K562 (cell line): ENCODE data around the gene KAZN. TPM values are rescaled to one million over a fixed set of nuclear protein-coding genes. Genes with fewer than 3 reads are reported as not detected.

Source experiments
- ATAC-seq: fragments of 200-7000 bp; cut with Tn5 transposase; 3 replicates; pipeline ENCODE4 v1.9.1; 2020; ENCODE audit warnings: moderate library complexity
- BruUV-seq: library from RNA; stranded (reverse); fragments of 400-500 nt; replicated peaks from 2 replicates; lab custom pipeline; 2021; lab: Mats Ljungman, UMichigan
- CTCF ChIA-PET: fragments of 300-600 bp; formaldehyde crosslinking; extraction: SDS; loops from one replicate; lab custom pipeline; 2021; ENCODE audit warnings: low intra/inter-chr PET ratio; lab: Yijun Ruan, JAX
- POLR2A ChIA-PET: fragments of 300-600, 350-650 bp; sonication (Branson Sonifier 250); formaldehyde crosslinking; extraction: SDS; loops from one replicate; lab custom pipeline; 2021; ENCODE audit warnings: antibody characterized with exemption, inconsistent platforms; lab: Yijun Ruan, JAX
- DNase-seq, 4 experiments: peaks; one replicate each; pipeline versions ENCODE4 v3.0.0 to v3.0.0-alpha.2; 2011 to 2018; ENCODE audit warnings: low spot score in 3 of 4, mixed read lengths in 3 of 4; ENCODE audit errors: extremely low read depth in 1 of 4
- FAIRE-seq: peaks from 2 replicates; lab custom pipeline; 2011; peaks lifted over from hg19 to GRCh38; lab: Jason Lieb, UNC
- H2AFZ ChIP-seq: 2 replicates; pipeline ENCODE4 v1.6.0; 2011; ENCODE audit warnings: low read depth, low read length, control low read depth, inconsistent platforms
- H3K27ac ChIP-seq: fragments of 200-600 bp; 3 replicates; pipeline ENCODE4 v1.8.0; 2011; ENCODE audit warnings: low read depth, mild to moderate bottlenecking, control low read depth, inconsistent platforms, low read length, moderate library complexity, mixed read lengths; ENCODE audit errors: extremely low read depth
- H3K27me3 ChIP-seq, 2 experiments: fragments of 300-600 bp in 1 of 2; 2 replicates in 1 of 2; 3 replicates in 1 of 2; pipeline versions ENCODE4 v1.6.0 to v1.8.0; 2011; ENCODE audit warnings: inconsistent platforms in 2 of 2, low read length in 2 of 2, mild to moderate bottlenecking in 1 of 2, mixed read lengths in 1 of 2, moderate library complexity in 1 of 2; ENCODE audit not compliant: control insufficient read depth in 2 of 2, insufficient read depth in 2 of 2
- H3K36me3 ChIP-seq: fragments of 300-600 bp; 3 replicates; pipeline ENCODE4 v1.8.0; 2011; ENCODE audit warnings: mild to moderate bottlenecking, low read length, inconsistent platforms; ENCODE audit not compliant: control insufficient read depth, insufficient read depth
- H3K4me1 ChIP-seq, 2 experiments: fragments of 200-600 bp in 1 of 2; replicated peaks in 1 of 2; 2 replicates in 1 of 2; 3 replicates in 1 of 2; pipeline versions ENCODE4 v1.5.1 to v1.8.0; 2011; ENCODE audit warnings: inconsistent platforms in 2 of 2, low read length in 2 of 2, mild to moderate bottlenecking in 1 of 2, mixed read lengths in 1 of 2, moderate library complexity in 1 of 2; ENCODE audit not compliant: control insufficient read depth in 2 of 2, insufficient read depth in 2 of 2
- H3K4me2 ChIP-seq: 2 replicates; pipeline ENCODE4 v1.6.1; 2011; ENCODE audit warnings: low read length, control low read depth, inconsistent platforms, mixed read lengths; ENCODE audit not compliant: insufficient read depth
- H3K4me3 ChIP-seq: fragments of 200-600 bp; sonication (generic), shearing (Covaris generic); 2 replicates; pipeline ENCODE4 v1.5.1; 2016; ENCODE audit warnings: control low read depth, inconsistent platforms
- H3K79me2 ChIP-seq: fragments of 200-600 bp; 3 replicates; pipeline ENCODE4 v1.8.0; 2011; ENCODE audit warnings: low read length, inconsistent platforms; ENCODE audit not compliant: control insufficient read depth, insufficient read depth
- H3K9ac ChIP-seq, 2 experiments: 2 replicates each; pipeline versions ENCODE4 v1.6.0 to v1.6.1; 2011; ENCODE audit warnings: low read depth in 2 of 2, low read length in 2 of 2, control low read depth in 1 of 2, inconsistent platforms in 1 of 2, mild to moderate bottlenecking in 1 of 2, mixed read lengths in 1 of 2; ENCODE audit not compliant: insufficient read depth in 1 of 2
- H3K9me1 ChIP-seq: one replicate; pipeline ENCODE4 v1.6.0; 2011; ENCODE audit warnings: inconsistent platforms, mild to moderate bottlenecking, low read length, moderate library complexity; ENCODE audit not compliant: control insufficient read depth, insufficient read depth
- H3K9me3 ChIP-seq: replicated peaks from 2 replicates; pipeline ENCODE4 v1.5.1; 2011; ENCODE audit warnings: low read depth, low read length, inconsistent platforms; ENCODE audit not compliant: control insufficient read depth, insufficient read depth
- H4K20me1 ChIP-seq: replicated peaks from 2 replicates; pipeline ENCODE4 v1.6.1; 2011; ENCODE audit warnings: low read length, inconsistent platforms, mixed read lengths; ENCODE audit not compliant: control insufficient read depth, insufficient read depth
- NFYB ChIP-seq: IDR thresholded peaks from 2 replicates; pipeline ENCODE4 v1.6.1; 2011; ENCODE audit warnings: mild to moderate bottlenecking, moderate library complexity; ENCODE audit not compliant: insufficient read length; ENCODE audit errors: extremely low read depth
- POLR3A ChIP-seq: IDR thresholded peaks from 2 replicates; pipeline ENCODE4 v1.6.1; 2011; ENCODE audit warnings: borderline replicate concordance, mild to moderate bottlenecking, moderate library complexity; ENCODE audit not compliant: insufficient read length, insufficient read depth; ENCODE audit errors: extremely low read depth
- RBBP5 ChIP-seq: fragments of 200-600 bp; sonication (generic); IDR thresholded peaks from 2 replicates; pipeline ENCODE4 v1.6.1; 2012; ENCODE audit warnings: borderline replicate concordance, mild to moderate bottlenecking, low read length, control low read depth, inconsistent platforms; ENCODE audit not compliant: insufficient read depth, poor library complexity, severe bottlenecking
- TCFL5 ChIP-seq: fragments of 250-450 bp; sonication (Bioruptor Pico); conservative IDR thresholded peaks from 2 replicates; pipeline ENCODE4 v1.6.1; 2021; ENCODE audit warnings: mild to moderate bottlenecking, moderate library complexity, matching md5 sums
- THAP7 ChIP-seq: fragments of 250-450 bp; sonication (Bioruptor Pico); IDR thresholded peaks from 2 replicates; pipeline ENCODE4 v1.5.0; 2021
- USF1 ChIP-seq: sonication (generic); formaldehyde crosslinking; IDR thresholded peaks from 2 replicates; pipeline ENCODE4 v1.9.0; 2022; ENCODE audit warnings: mild to moderate bottlenecking, missing genetic modification reagents
- USF2 ChIP-seq: sonication (generic); formaldehyde crosslinking; IDR thresholded peaks from 2 replicates; pipeline ENCODE4 v1.5.0; 2020; ENCODE audit warnings: missing genetic modification reagents
- ZC3H4 ChIP-seq: sonication (generic); formaldehyde crosslinking; IDR thresholded peaks from 2 replicates; pipeline ENCODE4 v1.9.0; 2021; ENCODE audit warnings: missing genetic modification reagents, borderline replicate concordance
- ZFP36 ChIP-seq: fragments of 150-350 bp; IDR thresholded peaks from 2 replicates; pipeline ENCODE4 v1.6.1; 2018; ENCODE audit warnings: low read length, low read depth; ENCODE audit not compliant: partially characterized antibody
- ZFX ChIP-seq: sonication (generic); formaldehyde crosslinking; IDR thresholded peaks from 2 replicates; pipeline ENCODE4 v1.8.0; 2022; ENCODE audit warnings: mild to moderate bottlenecking, missing genetic modification reagents, moderate library complexity
- ZHX1 ChIP-seq: fragments of 150-350 bp; conservative IDR thresholded peaks from 2 replicates; pipeline ENCODE4 v1.6.1; 2014; ENCODE audit warnings: low read length
- ZKSCAN8 ChIP-seq: fragments of 200-800 bp; sonication (Bioruptor generic); IDR thresholded peaks from 2 replicates; pipeline ENCODE4 v1.6.1; 2016; ENCODE audit warnings: missing genetic modification characterization, missing compliant biosample characterization
- ZNF431 ChIP-seq: sonication (generic); formaldehyde crosslinking; IDR thresholded peaks from 2 replicates; pipeline ENCODE4 v1.8.0; 2022; ENCODE audit warnings: mild to moderate bottlenecking, missing genetic modification reagents
- ZNF699 ChIP-seq: fragments of 250-450 bp; sonication (Bioruptor Pico); IDR thresholded peaks from 2 replicates; pipeline ENCODE4 v1.8.0; 2021; ENCODE audit warnings: mild to moderate bottlenecking, moderate library complexity; ENCODE audit not compliant: insufficient replicate concordance
- WGBS: fragments of 100-300 bp; shearing (Covaris generic); methylation state at CpG from one replicate; pipeline ENCODE4 v1.1.6; 2016; ENCODE audit warnings: low coverage, mixed read lengths; ENCODE audit not compliant: insufficient coverage; ENCODE audit errors: missing lambda C conversion rate; 5-methylcytosine and 5-hydroxymethylcytosine counted together
- in situ Hi-C: fragments of 300-500 bp; cut with MboI; formaldehyde crosslinking; loops from 4 replicates; pipeline ENCODE4 v1.15.0; 2018; ENCODE audit warnings: inconsistent platforms, mixed read lengths
- intact Hi-C: fragments of 100-400 bp; cut with micrococcal nuclease; formaldehyde crosslinking; loops from 2 replicates; pipeline ENCODE4 v1.14.2; 2022
- polyA plus RNA-seq, 8 experiments: library from polyadenylated mRNA; depleted of rRNA in 4 of 8; stranded (reverse) in 5 of 8; unstranded in 3 of 8; fragments of >200 nt; fragmentation: Nextera tagmentation in 2 of 8; fragmentation: Illumina TruSeq in 1 of 8; extraction: Ambion mirVana in 2 of 8; extraction: Trizol in 1 of 8; gene quantifications; 2 replicates each; pipeline versions ENCODE4 v1.2.1 to v1.2.3, GENCODE V29; 2011 to 2014; ENCODE audit warnings: inconsistent platforms in 1 of 8, missing spikeins in 1 of 8
- total RNA-seq, 7 experiments: library from RNA; depleted of rRNA in 6 of 7; stranded (reverse); fragments of >200 nt in 6 of 7; fragmentation: Illumina TruSeq in 2 of 7; extraction: Trizol in 2 of 7; gene quantifications; 2 replicates each; pipeline versions ENCODE4 v1.2.1 to v1.2.3, GENCODE V29; 2011 to 2021; ENCODE audit warnings: low replicate concordance in 1 of 7

KAZN gene
- total and polyA plus RNA-seq, 9 of the 15 experiments (the other 6 are each of a cell fraction or from before 2014, with no cell fraction given) = 2.1 to 21.6 (median 5.4) TPM

- Histone ChIP-seq H3K27me3 (peaks cover 6 to 12% of the 10 kb centered on the region in 2 experiments; a peak in 4 of 5 replicates), H3K79me2 (no peaks in the 10 kb centered on the region), H3K9me1 (no peaks in the 10 kb centered on the region), H4K20me1 (no peaks in the 10 kb centered on the region), H3K4me2 (no peak overlapping the region), H3K27ac (no peak overlapping the region), H3K9me3 (no peaks in the 10 kb centered on the region), H3K4me1 (no peaks in the 10 kb centered on the region), H3K9ac (no peak overlapping the region), H3K36me3 (no peaks in the 10 kb centered on the region), H3K4me3 (no peak overlapping the region), H2AFZ (no peak overlapping the region)
- intact Hi-C loops = no loop called here
- ChIA-PET CTCF (no interaction called here), POLR2A (interaction anchor here (0.6 to 1.5 kb wide), 2 partner anchors 12 to 423 kb away, joined by 3 to 4 read pairs; no protein-coding TSS in a partner anchor)
- DNase-seq (peak in 3 of 4 experiments; percentile 39 to 47 (median 42)), FAIRE-seq (no peak), ATAC-seq (no peak)
- WGBS = 30% methylated on average over 8 of the region's 8 CpGs
- BruUV-seq = no TSS peak
- in situ Hi-C loops = no loop called here
- TF ChIP-seq ZKSCAN8 (CRISPR knock-in tag) (no peak), ZFP36 (no peak), RBBP5 (no peak), USF2 (CRISPR knock-in tag) (peak; percentile 78), ZFX (CRISPR knock-in tag) (no peak), NFYB (peak; percentile 47), ZHX1 (no peak), POLR3A (no peak), THAP7 (no peak), ZNF699 (CRISPR knock-in tag) (no peak), ZC3H4 (CRISPR knock-in tag) (no peak), USF1 (peak; percentile 42), TCFL5 (CRISPR knock-in tag) (no peak), ZNF431 (no peak)
Measured at GRCh38 chr1:14561014-14561693, 37.3 kb upstream of the KAZN start.
